Natural killer cell treated with Interleukin-12 subunit alpha and Interleukin-12 subunit beta and Interleukin-15 and Interleukin-18, amount 100 ng/mL, for 72 hours (primary cell): Measurements from ENCODE around the gene FAM227B. TPM values are rescaled to one million over a fixed set of nuclear protein-coding genes. Genes with fewer than 3 reads are reported as not detected.

ENCODE experiments used
- ATAC-seq, 2 donors: fragments of 150-1000 bp; cut with Tn5 transposase in 1 of 2; sonication (Bioruptor Pico), chemical (Tn5 transposase) in 1 of 2; 2 replicates each; pipeline ENCODE4 v1.10.0; 2021
- DNase-seq: peaks from one replicate; pipeline ENCODE4 v3.0.0; 2022; ENCODE audit warnings: low spot score
- H3K27ac Mint-ChIP-seq, 2 donors: 1 replicate in 1 of 2; 2 replicates in 1 of 2; pipeline ENCODE4 v1.8.0; 2022; ENCODE audit warnings: mixed read lengths in 2 of 2, mild to moderate bottlenecking in 1 of 2, moderate library complexity in 1 of 2
- H3K27me3 Mint-ChIP-seq, 2 donors: 1 replicate in 1 of 2; 2 replicates in 1 of 2; pipeline ENCODE4 v1.8.0; 2022; ENCODE audit warnings: mixed read lengths in 2 of 2
- H3K36me3 Mint-ChIP-seq: one replicate; pipeline ENCODE4 v1.8.0; 2022; ENCODE audit warnings: mixed read lengths
- H3K4me1 Mint-ChIP-seq, 2 donors: 1 replicate in 1 of 2; 2 replicates in 1 of 2; pipeline ENCODE4 v1.8.0; 2022; ENCODE audit warnings: low read depth in 2 of 2, mixed read lengths in 2 of 2, mild to moderate bottlenecking in 1 of 2
- H3K4me3 Mint-ChIP-seq: one replicate; pipeline ENCODE4 v1.8.0; 2022; ENCODE audit warnings: mixed read lengths
- H3K9me3 Mint-ChIP-seq: 2 replicates; pipeline ENCODE4 v1.8.0; 2022; ENCODE audit warnings: mixed read lengths
- total RNA-seq, 2 donors: library from RNA; stranded (reverse); gene quantifications; one replicate each; pipeline ENCODE4 v1.2.3, GENCODE V29; 2022

Gene FAM227B
- total RNA-seq, 2 donors from 2014 or later, result 1.5 to 2.6 TPM

- Mint-ChIP-seq H3K4me3 (no peak overlapping the region), H3K27me3 (no peaks in the 10 kb centered on the region), H3K4me1 (no peaks in the 10 kb centered on the region), H3K36me3 (no peaks in the 10 kb centered on the region), H3K27ac (no peak overlapping the region), H3K9me3 (no peaks in the 10 kb centered on the region)
- no peak for ATAC-seq
- no peak for DNase-seq
These were observed 290.5 kb downstream of the FAM227B start for GRCh38 chr15:49330166-49330565.

GRCh38 chr15:49328941-49329340 lies 291.7 kb downstream of the FAM227B start:
- Mint-ChIP-seq H3K27me3 (no peaks in the 10 kb centered on the region), H3K36me3 (no peaks in the 10 kb centered on the region), H3K9me3 (no peaks in the 10 kb centered on the region), H3K4me1 (no peaks in the 10 kb centered on the region), H3K27ac (no peak overlapping the region), H3K4me3 (no peak overlapping the region)
- no peak for DNase-seq
- no peak for ATAC-seq

DNA sequence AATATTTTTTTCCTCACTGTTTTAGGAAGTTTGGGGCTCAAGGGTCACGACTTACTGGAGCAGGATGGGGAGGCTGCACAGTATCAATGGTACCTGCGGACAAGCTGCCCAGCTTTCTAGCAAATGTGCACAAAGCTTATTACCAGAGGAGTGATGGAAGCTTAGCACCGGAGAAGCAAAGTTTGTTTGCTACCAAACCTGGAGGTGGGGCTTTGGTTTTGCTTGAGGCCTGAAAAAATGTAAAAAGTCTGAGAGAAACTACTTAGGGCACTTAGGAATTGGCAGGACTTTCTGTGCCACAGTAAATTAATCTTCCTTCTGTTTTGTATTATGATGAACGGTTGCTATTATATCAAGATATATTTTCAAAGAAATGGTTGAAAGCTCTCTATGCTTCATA lies 292.7 kb downstream of the FAM227B start:
- Mint-ChIP-seq H3K27ac (no peak overlapping the region), H3K36me3 (no peaks in the 10 kb centered on the region)

DNA sequence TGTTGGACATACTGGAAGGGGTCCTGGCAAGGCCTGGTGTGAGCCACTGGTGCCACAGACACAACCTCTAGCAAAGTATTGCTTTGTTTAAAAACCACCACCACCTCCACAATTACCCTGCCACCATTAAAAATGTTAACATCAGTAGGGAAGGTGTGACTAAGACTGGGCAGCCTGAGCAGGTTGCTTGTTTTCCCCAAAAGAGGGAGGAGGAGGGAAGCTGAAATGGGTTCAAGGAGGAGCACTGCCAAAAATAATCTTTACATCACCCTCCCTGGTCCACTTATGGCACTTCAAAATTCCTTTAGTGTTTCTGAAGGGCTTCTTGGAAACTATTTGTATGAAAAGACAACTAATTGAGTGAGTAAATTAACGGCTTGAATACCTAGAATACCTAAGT lies 297.4 kb downstream of the FAM227B start:
- no peak for ATAC-seq
- Mint-ChIP-seq H3K36me3 (peaks cover 12% of the 10 kb centered on the region), H3K4me3 (no peak overlapping the region), H3K9me3 (no peaks in the 10 kb centered on the region), H3K4me1 (peaks cover 13 to 14% of the 10 kb centered on the region in 2 donors), H3K27me3 (no peaks in the 10 kb centered on the region), H3K27ac (no peak overlapping the region)
- DNase-seq, result no peak

More for the DNA sequence above, 292.7 kb downstream of the FAM227B start:
- Mint-ChIP-seq H3K9me3 (no peaks in the 10 kb centered on the region), H3K4me3 (no peak overlapping the region), H3K4me1 (no peaks in the 10 kb centered on the region), H3K27me3 (no peaks in the 10 kb centered on the region)
- DNase-seq, result no peak
- no peak for ATAC-seq

DNA sequence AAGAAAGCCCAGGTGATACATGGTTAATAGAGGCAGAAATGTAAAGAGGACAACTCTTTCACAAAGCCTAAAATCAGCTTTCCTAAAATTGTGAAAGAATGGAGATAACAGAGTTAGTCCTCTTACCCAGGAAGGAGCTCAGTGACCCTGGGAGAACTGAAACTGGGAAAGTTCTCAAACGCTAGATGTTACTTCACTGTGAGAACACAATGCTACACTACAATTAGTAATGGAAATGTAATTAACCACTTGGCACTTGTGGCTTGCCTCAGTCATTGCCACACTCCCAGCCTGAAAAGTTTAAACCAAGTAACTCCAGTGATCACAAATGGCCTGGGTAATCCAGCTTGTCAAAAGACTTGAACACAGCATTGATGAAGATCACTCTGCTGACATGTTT lies 300.3 kb downstream of the FAM227B start:
- no peak for ATAC-seq
- Mint-ChIP-seq H3K9me3 (peaks cover 5% of the 10 kb centered on the region), H3K4me3 (no peak overlapping the region), H3K27me3 (no peaks in the 10 kb centered on the region), H3K27ac (no peak overlapping the region), H3K4me1 (peaks cover 14 to 17% of the 10 kb centered on the region in 2 donors), H3K36me3 (peaks cover 12% of the 10 kb centered on the region)
- no peak for DNase-seq

DNA sequence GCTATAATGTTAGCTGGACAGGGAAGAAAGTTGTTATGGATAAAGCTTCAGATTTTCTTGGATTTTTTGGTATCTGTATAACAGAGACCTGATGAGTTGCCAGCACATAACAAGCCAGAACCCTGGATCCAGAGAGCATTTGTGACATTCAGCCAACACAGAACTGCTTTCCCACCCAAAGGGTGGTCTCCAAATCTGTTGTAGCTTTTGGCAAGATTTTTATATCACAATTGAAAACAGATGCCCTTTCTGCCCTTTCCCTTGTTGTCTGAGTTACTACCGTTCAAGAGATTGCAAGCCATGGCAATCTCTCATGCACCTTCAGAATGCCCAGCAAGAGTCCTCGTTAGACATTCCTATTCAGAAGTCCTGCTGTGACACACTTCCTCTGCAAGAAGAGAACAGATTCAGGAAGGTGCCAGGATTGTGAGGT lies 305.2 kb downstream of the FAM227B start:
- Mint-ChIP-seq H3K4me1 (peaks cover 17 to 22% of the 10 kb centered on the region in 2 donors), H3K9me3 (peaks cover 5% of the 10 kb centered on the region), H3K4me3 (no peak overlapping the region), H3K27ac (no peak overlapping the region), H3K36me3 (peaks cover 7% of the 10 kb centered on the region), H3K27me3 (no peaks in the 10 kb centered on the region)
- DNase-seq, result no peak
- no peak for ATAC-seq

DNA sequence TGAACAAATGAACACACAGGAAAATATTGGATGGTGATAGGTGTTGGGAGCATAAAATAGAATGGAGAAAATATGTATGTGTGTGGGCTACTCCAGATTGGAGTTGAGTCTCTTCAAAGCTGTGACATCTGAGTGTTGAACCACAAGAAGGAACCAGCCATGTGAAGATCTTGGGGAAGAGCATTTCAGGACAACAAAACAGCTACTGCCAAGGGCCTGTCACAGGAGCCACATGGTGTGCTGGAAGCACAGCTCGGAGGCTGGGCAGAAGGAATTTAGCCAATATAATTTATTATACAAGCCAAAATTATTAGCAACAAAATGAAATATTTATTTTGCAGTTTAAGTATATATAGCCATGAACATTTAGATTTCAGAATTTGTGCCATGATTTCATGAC lies 305.9 kb downstream of the FAM227B start:
- Mint-ChIP-seq H3K36me3 (peaks cover 12% of the 10 kb centered on the region), H3K27ac (no peak overlapping the region), H3K27me3 (no peaks in the 10 kb centered on the region), H3K4me1 (peaks cover 18 to 19% of the 10 kb centered on the region in 2 donors), H3K4me3 (no peak overlapping the region), H3K9me3 (peaks cover 5% of the 10 kb centered on the region)
- no peak for ATAC-seq
- no peak for DNase-seq

DNA sequence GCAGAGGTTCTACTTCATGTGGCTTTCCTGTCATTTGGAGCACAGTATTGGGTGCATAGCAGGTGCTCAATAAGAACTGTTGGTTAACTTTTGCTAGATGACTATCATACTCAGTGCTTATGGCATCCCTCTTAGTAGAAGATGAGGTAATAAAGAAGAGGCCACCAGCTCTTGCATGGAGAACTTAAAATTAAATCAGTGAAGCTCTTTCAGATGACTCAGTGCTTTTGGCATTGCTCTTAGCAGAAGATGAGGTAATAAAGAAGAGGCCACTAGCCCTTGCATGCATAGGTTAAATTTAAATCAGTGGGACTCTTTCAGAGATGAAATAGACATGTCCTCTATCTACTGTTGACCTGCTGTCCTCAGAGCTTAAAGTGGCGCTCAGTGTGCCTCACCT lies 307.0 kb downstream of the FAM227B start:
- peaks cover 12% of the 10 kb centered on the region for H3K36me3 Mint-ChIP-seq
- ATAC-seq, result no peak
- H3K27ac Mint-ChIP-seq, result no peak overlapping the region
- H3K9me3 Mint-ChIP-seq, result peaks cover 5% of the 10 kb centered on the region
- peaks cover 18 to 19% of the 10 kb centered on the region in 2 donors for H3K4me1 Mint-ChIP-seq
- DNase-seq, result no peak
- no peaks in the 10 kb centered on the region for H3K27me3 Mint-ChIP-seq
- no peak overlapping the region for H3K4me3 Mint-ChIP-seq

DNA sequence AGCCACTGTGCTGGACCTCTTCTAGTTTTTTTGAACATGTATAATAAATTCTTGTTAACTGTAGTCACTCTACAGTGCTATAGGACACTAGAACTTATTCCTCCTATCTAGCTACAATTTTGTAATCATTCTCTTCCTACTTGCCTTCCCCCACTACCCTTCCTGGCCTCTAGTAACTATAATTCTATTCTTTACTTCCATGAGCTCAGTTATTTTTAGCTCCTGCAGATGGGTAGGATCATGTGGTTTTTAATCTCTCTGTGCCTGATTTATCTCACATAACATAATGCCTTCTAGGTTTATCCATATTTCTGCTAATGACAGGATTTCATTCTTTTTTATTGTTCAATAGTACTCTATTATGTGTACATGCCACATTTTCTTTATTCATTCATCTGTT lies 310.7 kb downstream of the FAM227B start:
- Mint-ChIP-seq H3K4me3 (no peak overlapping the region), H3K27me3 (no peaks in the 10 kb centered on the region), H3K9me3 (no peaks in the 10 kb centered on the region), H3K36me3 (peaks cover 17% of the 10 kb centered on the region), H3K27ac (no peak overlapping the region), H3K4me1 (peaks cover 18 to 22% of the 10 kb centered on the region in 2 donors)
- ATAC-seq (no peak), DNase-seq (no peak)

DNA sequence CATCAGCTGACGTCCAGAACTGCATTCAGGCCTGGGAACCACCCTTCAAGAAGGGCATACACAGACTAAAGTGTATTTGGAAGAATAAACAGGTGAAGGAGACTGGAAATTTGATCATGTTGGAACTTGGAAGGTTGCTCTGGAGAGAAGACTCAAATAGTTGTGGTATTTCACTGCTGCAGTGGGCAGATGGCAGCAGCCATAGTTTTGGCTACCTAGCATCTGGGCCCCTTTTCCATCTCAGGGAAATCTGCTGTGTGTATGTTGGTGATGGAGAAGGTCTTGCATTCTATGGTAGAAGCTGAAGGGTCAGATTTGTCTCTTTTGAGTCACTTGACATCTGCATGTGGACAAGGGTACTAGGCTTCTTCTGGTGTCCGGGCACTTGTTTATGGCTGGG lies 311.9 kb downstream of the FAM227B start:
- H3K4me1 Mint-ChIP-seq, result peaks cover 18 to 22% of the 10 kb centered on the region in 2 donors
- ATAC-seq, result no peak
- H3K27ac Mint-ChIP-seq, result no peak overlapping the region
- no peak overlapping the region for H3K4me3 Mint-ChIP-seq
- H3K27me3 Mint-ChIP-seq, result no peaks in the 10 kb centered on the region
- H3K36me3 Mint-ChIP-seq, result peaks cover 27% of the 10 kb centered on the region
- no peaks in the 10 kb centered on the region for H3K9me3 Mint-ChIP-seq
- DNase-seq, result no peak

GRCh38 chr15:49306551-49306950 lies 314.1 kb downstream of the FAM227B start:
- H3K4me3 Mint-ChIP-seq, result no peak overlapping the region
- H3K27ac Mint-ChIP-seq, result no peak overlapping the region
- ATAC-seq, result no peak
- no peaks in the 10 kb centered on the region for H3K9me3 Mint-ChIP-seq
- H3K27me3 Mint-ChIP-seq, result no peaks in the 10 kb centered on the region
- peaks cover 27% of the 10 kb centered on the region for H3K36me3 Mint-ChIP-seq
- DNase-seq, result no peak
- peaks cover 12 to 16% of the 10 kb centered on the region in 2 donors for H3K4me1 Mint-ChIP-seq

- H3K27ac Mint-ChIP-seq, result no peak overlapping the region
- no peaks in the 10 kb centered on the region for H3K9me3 Mint-ChIP-seq
- no peak overlapping the region for H3K4me3 Mint-ChIP-seq
- DNase-seq, result no peak
- peaks cover 21 to 26% of the 10 kb centered on the region in 2 donors for H3K4me1 Mint-ChIP-seq
- peaks cover 30% of the 10 kb centered on the region for H3K36me3 Mint-ChIP-seq
- no peak for ATAC-seq
- no peaks in the 10 kb centered on the region for H3K27me3 Mint-ChIP-seq
These were observed 317.6 kb downstream of the FAM227B start for GRCh38 chr15:49303003-49303402.

- peaks cover 33% of the 10 kb centered on the region for H3K36me3 Mint-ChIP-seq
- peaks cover 25 to 27% of the 10 kb centered on the region in 2 donors for H3K4me1 Mint-ChIP-seq
- H3K9me3 Mint-ChIP-seq, result no peaks in the 10 kb centered on the region
- no peak overlapping the region for H3K4me3 Mint-ChIP-seq
- DNase-seq (no peak), ATAC-seq (no peak)
- no peaks in the 10 kb centered on the region for H3K27me3 Mint-ChIP-seq
- no peak overlapping the region for H3K27ac Mint-ChIP-seq
These were observed 319.1 kb downstream of the FAM227B start for GRCh38 chr15:49301562-49301961.

DNA sequence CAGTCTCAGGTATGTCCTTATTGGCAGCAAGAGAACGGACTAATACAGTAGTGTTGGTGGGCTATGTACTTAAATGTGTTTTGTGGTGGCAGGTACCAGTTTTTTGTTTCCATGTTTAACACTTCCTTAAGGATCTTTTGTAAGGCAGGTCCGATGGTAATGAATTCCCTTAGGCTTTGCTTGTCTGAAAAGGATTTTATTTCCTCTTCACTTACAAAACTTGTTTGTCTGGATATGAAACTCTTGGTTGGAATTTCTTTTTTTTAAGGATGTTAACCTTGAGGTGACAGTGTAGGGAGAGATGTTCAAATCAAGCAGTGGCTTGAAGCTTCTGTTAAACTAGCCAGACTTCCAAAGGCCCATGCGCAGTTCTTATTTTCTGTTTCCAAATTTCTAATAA lies 319.8 kb downstream of the FAM227B start:
- peaks cover 25 to 27% of the 10 kb centered on the region in 2 donors for H3K4me1 Mint-ChIP-seq
- H3K27ac Mint-ChIP-seq, result no peak overlapping the region
- peaks cover 39% of the 10 kb centered on the region for H3K36me3 Mint-ChIP-seq
- H3K9me3 Mint-ChIP-seq, result no peaks in the 10 kb centered on the region
- H3K4me3 Mint-ChIP-seq, result no peak overlapping the region
- no peak for ATAC-seq
- no peaks in the 10 kb centered on the region for H3K27me3 Mint-ChIP-seq
- DNase-seq, result no peak

GRCh38 chr15:49297584-49297983 lies 323.0 kb downstream of the FAM227B start:
- Mint-ChIP-seq H3K4me1 (peaks cover 25 to 27% of the 10 kb centered on the region in 2 donors), H3K9me3 (no peaks in the 10 kb centered on the region), H3K27me3 (no peaks in the 10 kb centered on the region), H3K27ac (no peak overlapping the region), H3K36me3 (peaks cover 37% of the 10 kb centered on the region), H3K4me3 (no peak overlapping the region)
- DNase-seq, result no peak
- no peak for ATAC-seq
